Activated T-cell treated with anti-CD3 and anti-CD28 coated beads for 1 hour (primary cell): ENCODE results near the gene ABHD18.
A peak's percentile ranks its signal among the peaks of the same experiment; 100 is the strongest.
"Not testable (repeated sequence)": the region's sequence is repeated elsewhere in the genome, so short reads cannot be mapped to it uniquely, and the experiment has no call there.

ENCODE experiments used
- DNase-seq: peaks from one replicate; pipeline ENCODE4 v3.0.0-alpha.2; 2020; ENCODE audit warnings: low read depth

ABHD18 gene

GRCh38 chr4:127993151-127993550, 27.9 kb downstream of the ABHD18 start:
- no peak for DNase-seq

- DNase-seq = no peak
These were observed 30.6 kb downstream of the ABHD18 start for GRCh38 chr4:127995776-127996175.

- not testable (repeated sequence) for DNase-seq
These were observed 31.3 kb downstream of the ABHD18 start for GRCh38 chr4:127996521-127996920.

- DNase-seq = no peak
These were observed 32.6 kb downstream of the ABHD18 start for GRCh38 chr4:127997534-127998388.

- no peak for DNase-seq
These were observed 41.4 kb downstream of the ABHD18 start for GRCh38 chr4:128006592-128006991.

- DNase-seq = no peak
These were observed 44.2 kb downstream of the ABHD18 start for GRCh38 chr4:128009428-128009827.

GRCh38 chr4:128025319-128025718, 60.1 kb downstream of the ABHD18 start:
- DNase-seq = no peak

- DNase-seq = no peak
These were observed 64.7 kb downstream of the ABHD18 start for GRCh38 chr4:128029907-128030306.

- no peak for DNase-seq
These were observed 66.7 kb downstream of the ABHD18 start for GRCh38 chr4:128031756-128032384.

- DNase-seq = no peak
These were observed 74.4 kb downstream of the ABHD18 start for GRCh38 chr4:128039568-128039967.

- not testable (repeated sequence) for DNase-seq
These were observed 81.8 kb downstream of the ABHD18 start for GRCh38 chr4:128047019-128047418.

- not testable (repeated sequence) for DNase-seq
These were observed 82.3 kb downstream of the ABHD18 start for GRCh38 chr4:128047514-128047913.

- DNase-seq = not testable (repeated sequence)
These were observed 86.0 kb downstream of the ABHD18 start for GRCh38 chr4:128051229-128051628.

- DNase-seq = not testable (repeated sequence)
These were observed 89.7 kb downstream of the ABHD18 start for GRCh38 chr4:128054907-128055306.

- not testable (repeated sequence) for DNase-seq
These were observed 90.4 kb downstream of the ABHD18 start for GRCh38 chr4:128055441-128056206.

- DNase-seq = no peak
These were observed 91.2 kb downstream of the ABHD18 start for GRCh38 chr4:128056396-128056795.

- DNase-seq = no peak
These were observed 95.0 kb downstream of the ABHD18 start for GRCh38 chr4:128060121-128060698.

GRCh38 chr4:128060699-128061565, 95.7 kb downstream of the ABHD18 start, which contains the start of gene LARP1B:
LARP1B (plus strand) TSS chr4:128061312; CDS start chr4:128074952, 13,640 bp downstream.
- peak; percentile 88 for DNase-seq

- DNase-seq = peak; percentile 20
These were observed 96.6 kb downstream of the ABHD18 start for GRCh38 chr4:128061566-128062536.

GRCh38 chr4:128066453-128066820, 101.2 kb downstream of the ABHD18 start:
- not testable (repeated sequence) for DNase-seq
